Stomach (tissue), 4 donors: ENCODE data around the gene MFSD12.

Experiments used
- CTCF ChIP-seq, 7 experiments: fragments of 450-650 bp in 4 of 7; fragments of 200-600 bp in 3 of 7; sonication (generic) in 3 of 7; IDR thresholded peaks; one replicate each; pipeline ENCODE4 v1.5.1; 2016 to 2019; ENCODE audit warnings: antibody characterized with exemption in 7 of 7, control low read depth in 2 of 7, mild to moderate bottlenecking in 1 of 7
- POLR2A ChIP-seq, 4 donors: fragments of 450-650 bp; IDR thresholded peaks; one replicate each; pipeline ENCODE4 v1.6.1; 2016; ENCODE audit warnings: antibody characterized with exemption in 4 of 4, control low read depth in 2 of 4, mild to moderate bottlenecking in 1 of 4, moderate library complexity in 1 of 4

DNA sequence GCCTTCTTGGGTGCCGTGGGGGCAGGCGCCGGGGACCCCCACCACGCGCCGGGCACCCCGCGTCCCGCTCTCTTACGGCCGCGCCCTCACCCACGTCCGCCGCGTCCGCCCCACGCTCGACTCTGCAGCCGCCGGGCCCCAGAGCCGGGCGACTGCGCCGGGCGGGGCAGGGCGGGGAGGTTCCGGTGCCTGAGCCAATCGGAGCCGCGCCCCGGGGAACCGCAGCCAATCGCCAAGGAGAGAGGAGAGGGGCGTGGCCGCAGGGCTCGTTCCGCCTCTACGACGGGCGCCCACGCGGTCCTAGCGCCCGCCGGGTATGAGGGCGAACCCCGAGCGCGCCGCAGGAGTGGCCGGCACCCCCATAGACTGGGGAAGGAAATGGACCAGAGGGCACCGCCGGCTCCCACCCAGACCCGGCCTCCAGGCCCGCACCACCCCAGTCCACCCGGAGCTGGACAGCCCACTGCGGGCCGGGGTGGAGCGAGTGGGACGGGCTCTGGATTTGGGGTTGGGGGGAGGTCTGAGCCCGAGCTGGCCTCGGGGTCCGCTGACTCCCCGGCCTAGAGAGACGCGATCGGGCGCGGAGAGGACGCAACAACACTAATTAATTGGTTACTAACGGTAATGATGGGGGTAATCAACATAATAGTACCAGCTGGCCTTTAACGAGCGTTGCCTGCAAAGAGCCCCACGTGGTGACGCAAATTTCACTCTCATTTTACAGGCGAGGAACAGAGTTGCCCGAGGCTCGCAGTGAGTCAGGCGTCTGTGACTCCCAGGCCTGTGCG, at the start of gene MFSD12:
- TF ChIP-seq CTCF (IDR thresholded peaks at IDR 0.05) (no peak), POLR2A (IDR thresholded peaks at IDR 0.05) (no peak)
